NCI-H1930 (cell line): ENCODE data around the gene EIF2S3B.

Source experiments
- DNase-seq, 2 experiments: peaks; one replicate each; lab custom pipeline; 2025; lab: John Stamatoyannopoulos, UW

Gene EIF2S3B

GRCh38 chr12:10554228-10554755 is 48.6 kb downstream of the EIF2S3B start:
- DNase-seq = no peak

- DNase-seq = no peak
Measured at GRCh38 chr12:10554756-10555481, 49.2 kb downstream of the EIF2S3B start.

- no peak for DNase-seq
Measured at GRCh38 chr12:10557329-10557728, 51.6 kb downstream of the EIF2S3B start.

GRCh38 chr12:10557766-10558165 is 52.1 kb downstream of the EIF2S3B start:
- DNase-seq = no peak
